ENCODE data around the gene SMARCD1.

The SMARCD1 gene

DNA sequence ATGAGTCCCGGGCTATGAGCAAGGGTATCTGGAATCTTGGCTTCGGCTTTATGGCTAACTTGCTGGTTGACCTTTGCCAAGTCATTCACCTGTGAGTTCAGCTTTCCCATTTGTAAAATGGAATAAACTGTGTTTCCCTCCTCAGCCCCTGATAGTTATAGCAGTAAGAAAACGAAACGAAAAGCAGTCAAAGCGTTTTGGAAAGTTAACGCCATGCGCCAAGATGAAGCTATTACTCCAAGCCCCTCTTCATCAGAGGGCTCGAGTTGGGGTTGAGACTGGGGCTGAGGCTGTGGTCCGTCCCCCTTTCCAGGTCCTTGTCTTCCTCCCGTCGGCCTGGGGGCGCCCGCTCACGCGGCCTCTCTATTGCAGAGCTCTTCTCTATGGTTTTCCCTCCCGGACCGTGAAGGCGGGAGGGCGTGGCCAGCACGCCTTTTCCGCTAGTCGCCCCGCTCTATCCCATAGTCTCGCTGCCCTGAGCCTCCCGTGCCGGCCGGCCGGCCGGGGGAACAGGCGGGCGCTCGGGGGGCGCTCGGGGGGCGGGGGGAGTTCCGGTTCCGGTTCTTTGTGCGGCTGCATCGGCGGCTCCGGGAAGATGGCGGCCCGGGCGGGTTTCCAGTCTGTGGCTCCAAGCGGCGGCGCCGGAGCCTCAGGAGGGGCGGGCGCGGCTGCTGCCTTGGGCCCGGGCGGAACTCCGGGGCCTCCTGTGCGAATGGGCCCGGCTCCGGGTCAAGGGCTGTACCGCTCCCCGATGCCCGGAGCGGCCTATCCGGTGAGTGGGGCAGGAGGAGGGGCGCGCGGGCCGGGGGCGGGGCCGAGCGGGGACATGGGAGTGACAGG is at the start of gene SMARCD1:
Gene SMARCD1, plus strand, starts transcription at position 568 of the 840 bp plus-strand sequence. Its CDS starts 28 bp downstream, at position 596.
- DNase-seq (ENCODE audit: low spot score) = peak; percentile 88

DNA sequence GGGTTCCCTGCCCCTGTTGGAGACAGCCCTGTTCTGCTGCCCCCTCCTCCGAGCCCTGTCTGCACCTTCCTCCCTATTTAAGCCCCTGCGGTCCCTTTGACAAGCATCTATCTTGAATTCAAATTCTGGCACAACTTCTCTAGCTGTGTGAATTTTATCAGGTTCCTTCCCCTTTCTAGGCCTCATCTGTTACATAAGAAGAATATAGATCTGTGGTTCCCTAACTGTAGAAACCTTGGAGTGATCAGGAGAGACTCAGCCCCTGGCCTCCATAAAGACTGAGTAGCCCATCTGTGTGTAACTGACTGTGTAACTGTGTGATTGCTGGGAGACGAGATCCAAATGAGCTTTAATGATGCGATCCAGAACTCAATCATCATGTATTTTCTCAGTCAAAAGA is 46.8 kb upstream of the SMARCD1 start:
- no peak for DNase-seq (ENCODE audit: low spot score)

DNA sequence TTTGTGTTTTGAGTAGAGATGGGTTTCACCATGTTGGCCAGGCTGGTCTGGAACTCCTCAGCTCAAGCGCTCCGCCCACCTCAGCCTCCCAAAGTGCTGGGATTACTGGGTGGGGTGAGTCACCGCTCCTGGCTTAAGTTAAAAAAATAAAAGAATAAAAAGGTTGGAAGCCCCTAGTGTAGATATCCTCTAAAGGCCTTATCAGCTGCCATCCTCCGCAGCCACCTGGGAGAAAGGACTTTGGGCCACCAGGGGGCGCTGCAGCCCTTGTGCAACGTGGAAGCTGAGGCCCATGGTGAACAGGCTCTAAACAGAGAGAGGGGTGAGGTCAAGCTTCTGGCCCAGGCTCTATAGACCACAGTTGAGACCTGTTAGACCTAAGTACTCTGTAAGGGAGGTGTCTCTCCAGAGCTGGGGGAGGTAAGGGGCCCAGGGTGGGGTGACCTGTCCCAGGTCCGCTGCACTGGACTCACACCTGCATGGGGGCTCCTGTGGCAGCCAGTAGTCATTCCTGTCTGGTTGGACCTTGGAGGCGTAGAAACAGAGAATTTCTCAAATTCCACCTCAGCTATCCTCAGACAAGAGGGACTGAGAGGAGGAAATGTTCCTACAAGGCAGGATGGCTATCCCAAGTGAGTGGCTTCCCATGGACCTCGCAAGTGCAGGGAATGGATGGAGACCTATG is 45.8 kb upstream of the SMARCD1 start:
- DNase-seq (ENCODE audit: low spot score) = peak; percentile 68

DNA sequence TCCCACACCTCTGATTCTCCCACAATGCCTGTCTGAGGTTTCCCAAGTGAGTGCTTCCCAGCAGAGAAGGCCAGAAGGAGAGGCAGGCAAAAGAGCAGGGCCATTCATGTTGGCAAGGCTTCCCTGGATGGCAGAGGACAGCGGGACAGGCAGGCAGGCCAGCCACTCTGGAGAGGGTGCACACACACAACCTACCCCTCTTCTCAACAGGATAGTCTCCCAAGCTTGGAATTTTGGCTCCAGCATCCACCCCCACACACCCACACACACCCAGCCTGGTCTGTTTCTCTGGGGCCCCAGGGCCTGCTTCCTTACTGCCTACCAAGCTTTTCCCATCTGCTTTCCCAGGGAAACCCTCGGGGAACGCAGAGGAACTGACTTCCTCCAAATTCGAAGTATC is 44.5 kb upstream of the SMARCD1 start:
- no peak for DNase-seq (ENCODE audit: low spot score)

DNA sequence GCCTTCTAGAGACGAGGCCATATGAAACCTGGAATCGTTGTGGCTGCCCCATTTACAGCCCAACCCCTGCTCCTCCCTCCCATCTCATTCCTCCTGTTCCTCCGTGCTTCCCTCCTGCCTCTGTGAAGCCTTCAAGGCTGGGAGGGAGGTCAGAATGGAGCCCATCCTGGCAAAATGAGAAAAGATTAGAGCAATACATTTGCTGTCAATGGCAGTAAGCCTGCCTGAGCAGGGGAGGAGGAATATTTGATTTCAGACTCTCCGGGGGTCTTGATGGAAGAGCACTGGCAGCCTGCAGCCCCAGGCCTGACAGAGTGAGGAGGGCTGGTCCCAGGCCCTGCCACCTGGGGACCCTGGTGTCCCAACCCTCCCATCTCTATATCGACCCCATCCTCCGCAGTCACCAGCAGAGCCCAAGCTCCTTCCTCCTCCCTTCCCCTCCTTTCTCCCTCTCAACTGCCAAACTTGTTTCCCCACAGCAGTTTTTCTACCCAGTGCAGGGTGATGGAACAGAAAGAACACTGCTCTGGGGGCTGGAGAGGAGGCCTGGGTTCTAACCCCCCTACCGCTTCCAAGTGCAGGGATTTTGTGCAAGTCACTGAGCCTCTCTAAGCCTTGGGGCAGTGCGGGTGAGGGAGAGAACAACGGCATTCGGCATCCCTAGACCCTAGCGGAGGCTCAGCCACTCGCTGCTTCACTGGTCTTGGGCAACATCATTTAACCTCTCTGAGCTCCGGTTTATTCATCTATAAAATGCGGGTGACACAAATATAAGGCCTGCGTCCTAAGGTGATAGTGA is 43.9 kb upstream of the SMARCD1 start:
- no peak for DNase-seq (ENCODE audit: low spot score)

DNA sequence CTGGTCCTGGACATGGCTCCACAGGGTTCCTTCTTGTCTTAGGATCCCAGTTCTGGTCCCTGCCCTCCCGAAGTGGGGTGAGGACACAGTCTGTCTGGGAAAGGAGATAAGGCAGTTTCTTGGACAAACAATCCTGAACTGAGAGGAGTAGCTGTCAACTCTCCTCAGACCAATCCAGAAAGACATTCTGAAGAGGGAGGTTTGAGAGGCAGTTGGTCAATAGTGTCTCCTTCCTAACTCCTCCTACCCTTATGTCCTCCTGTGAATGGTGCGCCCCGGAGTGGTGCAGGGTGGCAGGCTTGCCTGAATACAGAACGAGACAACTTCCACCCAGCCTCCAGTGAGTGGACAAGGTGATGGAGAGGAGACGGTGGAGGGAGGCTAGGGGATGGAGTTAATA is 43.2 kb upstream of the SMARCD1 start:
- no peak for DNase-seq (ENCODE audit: low spot score)

DNA sequence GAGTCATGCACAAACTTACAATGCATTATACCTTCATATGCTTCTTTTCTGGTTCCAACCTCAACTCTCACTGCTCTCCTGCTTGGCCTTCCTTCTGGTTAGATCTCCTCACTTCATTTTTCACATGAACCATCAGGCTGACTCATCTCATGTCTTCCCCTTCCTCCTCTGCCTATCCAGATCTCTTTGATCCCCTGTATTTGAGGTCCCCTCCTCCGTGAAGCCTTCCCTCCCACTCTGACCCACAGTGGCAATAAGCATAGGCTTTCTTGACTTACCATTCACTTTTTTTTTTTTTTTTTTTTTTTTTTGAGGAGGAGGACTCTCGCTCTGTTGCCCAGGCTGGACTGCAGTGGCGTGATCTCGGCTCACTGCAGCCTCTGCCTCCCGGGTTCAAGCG is 42.4 kb upstream of the SMARCD1 start:
- DNase-seq (ENCODE audit: low spot score) = no peak

DNA sequence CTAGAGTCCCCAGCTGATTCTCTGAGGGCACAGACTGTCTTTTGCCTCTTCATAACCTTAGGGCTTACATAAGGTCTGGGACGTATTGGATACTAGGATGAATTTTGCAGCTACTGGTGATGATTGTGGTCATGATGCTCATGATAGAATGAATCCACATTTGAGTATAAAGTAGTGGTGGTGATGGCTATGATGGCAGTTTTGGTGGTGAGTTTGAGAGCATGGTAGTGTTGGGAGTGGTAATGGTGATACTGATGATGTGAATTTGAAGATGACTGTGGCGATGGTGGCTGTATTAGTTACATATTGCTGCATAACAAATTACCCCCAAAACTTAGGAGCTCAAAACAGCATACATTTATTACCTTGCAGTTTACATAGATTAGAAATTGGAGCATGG is 41.8 kb upstream of the SMARCD1 start:
- DNase-seq (ENCODE audit: low spot score) = no peak

DNA sequence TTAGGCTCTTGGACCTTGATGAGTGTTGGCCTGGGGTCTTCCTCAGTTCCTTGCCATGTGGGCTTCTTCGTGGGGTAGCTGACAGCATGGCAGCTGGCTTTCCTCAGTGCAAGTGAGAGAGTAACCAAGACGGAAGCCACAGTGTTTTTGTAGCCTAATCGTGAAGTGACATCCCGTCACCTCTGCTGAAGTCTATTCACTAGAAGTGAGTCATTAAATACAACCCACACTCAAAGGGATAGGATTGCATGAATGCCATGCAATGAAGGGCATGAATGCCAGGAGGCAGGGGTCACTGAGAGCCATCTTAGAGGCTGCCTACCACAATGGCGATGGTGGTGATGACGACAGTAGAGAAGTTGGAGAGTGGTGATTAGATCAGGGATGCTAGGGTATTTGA is 41.3 kb upstream of the SMARCD1 start:
- DNase-seq (ENCODE audit: low spot score) = no peak

DNA sequence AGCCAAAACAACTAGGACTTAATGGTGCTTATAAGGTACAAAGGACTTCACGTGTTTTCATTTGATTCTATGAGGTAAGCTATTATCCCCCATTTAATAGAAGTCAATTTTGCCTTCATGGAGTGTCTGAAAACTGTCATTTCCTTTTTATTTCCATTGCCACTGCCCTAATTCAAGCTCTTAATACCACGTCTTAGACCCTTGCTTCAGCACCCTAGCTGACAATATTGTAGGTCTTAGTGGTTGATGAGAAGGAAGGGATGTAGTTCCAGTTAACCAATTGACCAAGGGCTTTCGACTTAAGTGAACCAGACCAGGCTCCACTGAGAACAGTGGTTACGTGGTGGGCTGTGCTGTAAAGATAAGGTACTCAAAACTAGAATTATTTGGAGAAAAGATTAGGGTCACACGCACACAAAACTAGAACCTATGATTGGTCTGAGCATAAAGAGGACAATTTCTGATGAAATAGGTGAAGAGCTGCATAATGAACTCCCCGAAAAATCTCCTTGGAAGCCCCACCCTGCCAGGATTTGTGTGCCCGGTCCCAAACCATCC is 37.4 kb upstream of the SMARCD1 start:
- DNase-seq (ENCODE audit: low spot score) = no peak

DNA sequence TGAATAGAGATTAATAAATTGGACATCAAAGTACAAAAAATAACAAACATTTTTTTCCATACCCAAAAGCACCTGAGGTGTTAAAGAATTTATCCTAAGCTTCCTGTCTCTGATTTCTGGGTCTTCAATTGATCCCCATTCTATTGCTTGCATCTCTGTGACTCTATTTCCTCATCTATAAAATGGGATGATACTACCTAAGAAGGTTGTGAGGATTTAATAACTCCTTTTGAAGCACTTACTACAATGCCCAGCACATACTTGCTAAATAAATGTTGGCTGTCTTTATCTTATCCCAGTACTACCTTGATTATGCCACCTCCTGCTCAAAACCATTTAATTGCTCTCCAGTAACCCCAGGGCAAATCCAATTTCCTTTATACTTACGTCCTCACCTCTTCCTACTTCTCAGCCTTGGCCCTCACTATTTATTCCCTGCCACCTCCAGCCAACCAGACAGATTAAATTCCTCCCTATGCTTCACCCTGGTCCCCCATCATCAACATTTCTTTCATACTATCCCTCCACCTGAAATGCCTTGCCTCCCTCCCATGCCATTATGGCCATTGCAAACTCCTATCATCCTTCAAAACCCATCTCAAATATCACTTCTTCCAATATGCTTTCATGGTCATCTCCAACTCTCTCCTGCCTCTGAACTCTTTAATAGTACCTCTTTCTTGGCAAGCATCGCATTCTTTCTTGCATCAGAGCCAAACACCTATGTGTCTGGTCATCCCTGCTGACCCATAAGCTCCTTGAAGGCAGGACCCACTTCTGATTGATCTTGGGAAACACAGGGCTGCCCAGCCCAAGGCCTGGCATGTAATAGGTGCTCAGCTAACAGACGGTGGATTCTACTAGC is 35.7 kb upstream of the SMARCD1 start:
- DNase-seq (ENCODE audit: low spot score) = no peak

DNA sequence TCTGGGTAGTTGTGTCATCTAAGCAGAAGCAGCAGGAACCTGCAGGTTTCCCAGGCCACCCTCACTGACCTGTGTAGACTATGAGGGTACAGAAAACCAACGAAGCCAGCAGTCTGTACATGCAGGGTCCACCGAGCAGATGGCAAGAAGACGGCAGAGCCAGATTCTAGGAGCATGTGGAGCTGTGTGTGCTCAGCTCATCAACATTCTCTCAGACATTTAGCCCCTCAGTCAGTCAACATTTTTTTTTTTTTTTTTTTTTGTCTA is 35.1 kb upstream of the SMARCD1 start:
- DNase-seq (ENCODE audit: low spot score) = no peak

DNA sequence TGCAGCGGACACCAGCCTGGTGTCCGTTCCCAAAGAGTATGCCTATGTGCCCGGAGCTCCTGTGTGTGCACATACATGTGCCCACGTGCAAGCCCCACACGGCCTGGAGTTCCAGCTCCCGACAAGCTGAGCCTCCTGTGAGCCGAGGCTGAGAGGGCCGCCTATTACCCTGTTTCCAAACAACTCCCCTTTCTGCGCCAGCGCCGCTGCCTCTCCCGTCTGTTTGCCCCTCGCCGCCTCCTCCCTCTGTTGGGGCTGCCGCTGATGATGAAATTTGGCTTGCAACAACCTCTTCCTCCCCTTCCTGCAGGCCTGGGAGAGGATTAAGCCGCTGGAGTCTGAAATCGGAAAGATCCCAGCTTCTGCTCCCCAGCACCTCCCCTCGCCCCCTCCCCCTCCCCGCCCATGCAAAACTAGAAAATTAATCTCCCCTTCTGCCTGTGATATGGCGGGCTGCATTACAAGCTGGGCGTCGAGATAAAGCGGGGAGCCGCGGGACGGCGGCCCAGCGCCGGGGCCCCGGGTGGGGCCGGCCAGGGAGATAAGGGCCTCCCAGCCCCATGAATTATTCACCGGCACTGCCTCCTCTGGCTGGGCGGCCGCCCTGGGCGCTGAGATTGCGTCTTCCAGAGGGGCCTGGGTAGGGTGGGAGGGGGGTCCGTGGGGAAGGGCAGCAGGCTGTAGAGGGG is 34.6 kb upstream of the SMARCD1 start:
- DNase-seq (ENCODE audit: low spot score) = no peak

DNA sequence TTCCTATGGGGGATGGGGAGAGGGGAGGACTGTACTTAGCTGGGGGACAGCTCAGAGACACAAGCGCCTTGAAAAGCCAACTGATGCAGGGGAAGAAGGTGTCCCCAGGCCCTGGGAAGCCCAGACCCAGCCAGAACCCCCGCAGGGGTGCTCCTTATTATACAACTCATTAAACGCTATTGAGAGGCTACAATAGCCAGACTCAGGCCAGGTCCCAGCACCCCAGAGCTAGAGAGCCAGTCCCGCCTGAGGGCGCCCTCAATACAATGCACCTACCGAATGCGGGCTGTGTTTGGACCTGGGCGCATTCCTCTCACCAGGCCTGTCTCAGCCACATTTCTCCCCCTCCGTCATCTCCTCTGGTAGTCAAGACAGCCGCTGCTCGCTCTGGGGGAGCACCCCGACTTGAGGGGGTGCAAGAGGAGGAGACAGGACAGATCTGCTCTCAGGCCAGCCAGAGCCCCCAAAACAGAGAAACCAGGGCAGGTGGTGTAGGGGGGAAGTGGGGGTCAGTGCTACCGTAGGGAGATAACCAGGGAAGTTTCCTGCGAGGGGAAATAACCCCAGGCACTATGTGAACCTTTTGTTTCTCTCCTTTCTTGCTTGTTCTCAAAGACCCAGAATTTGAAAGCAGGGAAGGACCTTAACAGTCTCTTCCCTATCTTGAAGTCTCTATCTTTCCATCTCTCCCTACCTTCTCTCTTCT is 33.9 kb upstream of the SMARCD1 start:
- DNase-seq (ENCODE audit: low spot score) = no peak

DNA sequence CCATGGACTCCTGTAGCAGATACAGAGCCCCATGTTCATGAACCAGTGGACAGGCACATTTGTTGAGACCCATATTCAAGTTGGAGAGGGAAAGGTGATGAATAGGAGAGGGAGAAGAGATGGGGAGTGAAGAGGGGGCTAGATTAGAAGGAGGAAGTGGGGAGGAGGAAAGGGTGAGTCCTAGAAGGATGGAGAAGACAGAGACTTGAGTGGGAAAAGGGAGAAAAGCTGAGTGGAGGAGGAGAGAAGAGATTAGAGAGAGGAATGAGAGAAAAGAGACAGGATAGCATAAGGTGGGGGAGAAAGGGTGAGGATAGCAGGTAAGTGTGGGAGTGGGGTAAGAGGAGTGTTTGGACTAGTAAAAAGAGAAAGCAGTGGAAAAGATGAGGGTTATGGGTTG is 32.6 kb upstream of the SMARCD1 start:
- no peak for DNase-seq (ENCODE audit: low spot score)

DNA sequence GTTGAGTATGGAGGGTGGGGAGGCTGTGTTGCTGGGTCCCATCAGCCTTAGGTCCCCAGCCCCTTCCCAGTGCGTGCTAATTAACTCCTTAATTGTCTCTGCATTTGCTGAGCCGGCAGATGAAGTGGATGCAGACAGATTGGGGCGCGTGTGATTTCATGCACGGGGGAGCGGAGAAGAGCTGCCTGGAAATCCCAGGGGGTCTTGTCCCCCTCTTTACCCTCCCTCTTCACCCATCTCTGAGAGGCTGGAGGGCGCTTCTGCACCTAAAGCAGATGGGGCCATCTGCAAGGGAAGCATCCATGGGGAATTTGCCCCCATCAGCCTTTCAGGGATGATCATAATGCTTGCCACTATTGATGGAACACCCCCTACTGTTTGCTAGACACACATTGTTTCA is 32.2 kb upstream of the SMARCD1 start:
- no peak for DNase-seq (ENCODE audit: low spot score)

DNA sequence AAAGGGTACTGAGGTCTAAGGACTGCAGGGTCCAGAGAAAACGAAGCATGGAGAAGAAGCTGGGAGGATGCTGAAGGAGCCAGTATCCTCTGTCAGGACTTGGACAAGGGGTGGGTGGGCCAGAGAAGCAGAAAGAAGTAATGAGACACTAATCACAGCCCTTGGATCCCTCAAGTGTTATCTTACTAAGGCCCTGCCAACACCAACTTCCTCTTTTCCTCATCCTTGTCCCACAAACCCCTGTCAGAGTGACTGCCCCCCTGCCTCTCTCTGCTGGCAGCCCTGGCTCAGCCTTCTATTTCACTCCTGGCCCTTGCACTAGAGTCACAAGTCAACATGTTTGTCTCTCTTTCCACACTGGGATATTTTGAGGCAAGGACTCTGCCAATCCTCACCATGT is 31.6 kb upstream of the SMARCD1 start:
- DNase-seq (ENCODE audit: low spot score) = no peak

DNA sequence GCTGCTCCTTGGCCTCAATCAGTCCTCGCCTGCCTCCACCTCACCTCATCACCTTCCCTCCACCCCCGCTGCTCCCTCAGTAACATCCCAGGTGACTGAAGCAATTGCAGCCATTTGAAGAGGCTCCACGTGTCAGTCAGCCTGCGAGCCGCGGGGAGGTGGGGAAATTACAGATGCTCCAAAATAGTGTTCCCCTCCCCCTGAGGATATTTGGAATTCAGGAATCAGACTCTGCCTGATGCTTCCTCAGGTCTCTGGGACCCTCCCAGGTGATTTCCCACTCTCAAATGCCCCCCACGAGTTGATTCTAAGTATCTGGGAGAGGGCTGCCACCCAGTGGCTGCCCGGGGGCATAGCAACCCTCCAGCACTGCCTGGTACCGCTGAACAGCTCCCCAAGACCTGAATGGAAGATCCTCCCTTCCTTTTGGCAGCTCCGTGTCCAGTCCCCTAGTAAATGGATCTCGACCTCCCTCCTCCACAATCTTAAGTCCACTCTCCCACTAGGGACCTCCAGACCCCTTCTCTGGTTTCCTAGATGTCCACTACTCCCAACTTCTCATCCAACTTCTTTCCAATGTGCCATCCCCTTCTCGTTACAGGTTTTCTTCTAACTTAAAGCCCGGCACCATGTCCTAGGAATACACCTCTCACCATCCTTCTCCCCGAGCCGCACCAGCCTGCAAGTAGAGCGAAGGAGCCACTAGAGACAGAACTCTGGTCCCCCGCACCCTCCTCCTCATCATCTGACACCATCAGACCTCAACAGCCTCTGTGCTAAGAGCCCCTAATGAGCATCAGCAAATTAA is 29.1 kb upstream of the SMARCD1 start:
- DNase-seq (ENCODE audit: low spot score) = peak; percentile 41

DNA sequence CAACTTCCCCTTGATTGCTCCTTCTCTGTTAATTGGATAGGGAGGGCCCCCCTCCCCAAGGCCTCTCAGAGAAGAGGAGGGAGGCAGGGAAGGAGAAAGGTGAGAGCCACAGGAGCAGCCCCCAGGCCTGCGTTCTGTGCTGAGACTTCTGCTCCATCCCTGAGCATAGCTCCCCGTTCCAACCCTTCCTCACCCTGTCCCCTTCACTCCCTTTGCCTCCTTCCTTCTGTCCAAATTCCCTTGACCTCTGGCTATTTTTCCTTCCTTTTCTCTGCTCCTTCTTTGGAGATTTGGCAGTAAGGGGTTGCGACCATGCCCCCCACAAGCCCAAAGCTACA is 28.5 kb upstream of the SMARCD1 start:
- DNase-seq (ENCODE audit: low spot score) = no peak
